ENCODE data around the gene MAP1A. TPM values are rescaled to one million over a fixed set of nuclear protein-coding genes. Genes with fewer than 3 reads are reported as not detected.

Gene MAP1A
- total RNA-seq, 1 experiment from 2014 or later = 2.5 TPM

DNA sequence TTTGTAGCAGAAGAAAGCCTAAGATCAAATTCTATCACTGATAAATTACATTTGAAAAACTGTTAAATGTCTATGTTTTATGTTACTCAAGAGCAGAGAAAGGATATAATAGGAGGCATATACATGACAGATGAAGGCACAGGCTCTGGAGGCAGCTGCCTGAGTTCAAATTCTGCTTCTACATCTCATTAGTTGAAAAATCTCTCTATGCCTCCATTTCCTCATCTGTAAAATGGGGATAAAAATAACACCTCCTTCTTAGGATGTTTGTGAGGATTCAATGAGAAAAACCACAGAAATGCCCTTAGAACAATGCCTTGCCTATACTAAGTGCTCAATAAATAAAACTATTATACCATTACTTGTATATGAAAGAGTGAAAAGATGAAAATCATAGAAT lies 45.4 kb upstream of the MAP1A start:
- no peak overlapping the region for H2BK120ac ChIP-seq (ENCODE audit: low read depth, low read length, poor library complexity, severe bottlenecking)
- no peak overlapping the region for H3K4ac ChIP-seq (ENCODE audit: low read depth, low read length)
- peaks cover 64 to 93% (median 91%) of the 10 kb centered on the region in 3 experiments; a peak in 6 of 7 replicates for H3K36me3 Mint-ChIP-seq (ENCODE audit: insufficient read depth in 1 of 3, low read depth in 3 of 3)
- no peaks in the 10 kb centered on the region for H3K27me3 Mint-ChIP-seq (ENCODE audit: low read depth)
- H3K27ac Mint-ChIP-seq = no peak overlapping the region
- no peak overlapping the region for H3K4me2 ChIP-seq (ENCODE audit: insufficient read depth, insufficient read length, low read length)
- H3K27ac ChIP-seq (ENCODE audit: insufficient read length, low read depth, low read length) = no peak overlapping the region
- H3K9me3 Mint-ChIP-seq = no peaks in the 10 kb centered on the region
- H4K5ac ChIP-seq (ENCODE audit: insufficient read length, low read depth, low read length) = no peak overlapping the region
- H3K18ac ChIP-seq (ENCODE audit: insufficient read length, low read depth, low read length) = no peak overlapping the region
- H4K20me1 ChIP-seq (ENCODE audit: control insufficient read depth, insufficient read depth, insufficient read length) = no peaks in the 10 kb centered on the region
- no peaks in the 10 kb centered on the region for H3K27me3 ChIP-seq (ENCODE audit: insufficient read depth, low read length)
- H3K23ac ChIP-seq (ENCODE audit: insufficient read length, low read depth, low read length) = no peak overlapping the region
- H4K8ac ChIP-seq (replicated peaks; ENCODE audit: insufficient read length, low read depth, low read length) = no peak overlapping the region
- no peak overlapping the region for H3K56ac ChIP-seq (ENCODE audit: insufficient read length, low read depth, low read length)
- H3K79me2 ChIP-seq (ENCODE audit: insufficient read depth, low read length) = no peaks in the 10 kb centered on the region
- H3K23me2 ChIP-seq (ENCODE audit: insufficient read length, low read depth, low read length, poor library complexity, severe bottlenecking) = no peaks in the 10 kb centered on the region
- H3K9ac ChIP-seq (ENCODE audit: extremely low read depth, insufficient read length, low read length) = no peak overlapping the region
- H3T11ph ChIP-seq (ENCODE audit: low read length) = no peak overlapping the region
- no peak for TF ChIP-seq CTCF (conservative IDR thresholded peaks at IDR 0.05)
- no peaks in the 10 kb centered on the region for H3K4me1 ChIP-seq (ENCODE audit: insufficient read depth, low read length)
- H3K9me3 ChIP-seq (ENCODE audit: control insufficient read depth, low read depth, low read length) = no peaks in the 10 kb centered on the region
- H3K14ac ChIP-seq (ENCODE audit: insufficient read depth, low read length) = no peak overlapping the region
- no peak for DNase-seq
- no peak overlapping the region for H4K91ac ChIP-seq (ENCODE audit: insufficient read length, low read depth, low read length)
- no peak overlapping the region for H2AK5ac ChIP-seq (ENCODE audit: insufficient read length, low read length)
- no peak overlapping the region for H2BK5ac ChIP-seq (ENCODE audit: insufficient read length, low read length)
- no peak overlapping the region for H2AFZ ChIP-seq (ENCODE audit: low read length)
- H2BK15ac ChIP-seq (ENCODE audit: low read depth, low read length) = no peak overlapping the region
- no peaks in the 10 kb centered on the region for H3K79me1 ChIP-seq (ENCODE audit: insufficient read depth, low read depth, low read length, poor library complexity, severe bottlenecking)
- no peaks in the 10 kb centered on the region for H3K4me1 Mint-ChIP-seq
- no peak overlapping the region for H3K4me3 Mint-ChIP-seq
- H2BK12ac ChIP-seq (ENCODE audit: insufficient read length, low read depth, low read length) = no peak overlapping the region
- H2BK20ac ChIP-seq (ENCODE audit: low read depth, low read length, poor library complexity, severe bottlenecking) = no peak overlapping the region
